Measurements from ENCODE around the gene WDR7. TPM values are rescaled to one million over a fixed set of nuclear protein-coding genes. Genes with fewer than 3 reads are reported as not detected.

The WDR7 gene
- total and polyA plus RNA-seq, 10 of the 15 experiments (the other 5 are each of a cell fraction or from before 2014, with no cell fraction given) = 2.8 to 16.5 (median 11.7) TPM

- FAIRE-seq (no peak), DNase-seq (ENCODE audit: low read depth, low spot score) (no peak), ATAC-seq (no peak)
- WGBS (ENCODE audit: insufficient coverage, insufficient replicate concordance, low lambda C conversion rate, missing lambda C conversion rate) = 93% methylated on average over 2 of the region's 2 CpGs
- Histone ChIP-seq H3K27ac (ENCODE audit: control insufficient read depth, insufficient read depth) (no peak overlapping the region), H3K9me3 (replicated peaks; ENCODE audit: control insufficient read depth, insufficient read depth, low read length) (no peaks in the 10 kb centered on the region), H3K4me2 (ENCODE audit: control insufficient read depth, insufficient read depth) (no peak overlapping the region), H4K20me1 (ENCODE audit: control insufficient read depth, insufficient read depth) (peaks cover 2% of the 10 kb centered on the region; the same call in 1 of the 2 replicates), H3K9ac (ENCODE audit: control insufficient read depth, insufficient read depth, low read length) (no peak overlapping the region), H3K79me2 (ENCODE audit: control insufficient read depth, insufficient read depth, low read length) (no peaks in the 10 kb centered on the region), H3K36me3 (ENCODE audit: control insufficient read depth in 2 of 2, insufficient read depth in 2 of 2, low read length in 1 of 2) (no peaks in the 10 kb centered on the region), H2AFZ (ENCODE audit: control insufficient read depth, low read depth, low read length) (no peak overlapping the region), H3K4me3 (no peak overlapping the region), H3K4me1 (ENCODE audit: control insufficient read depth, insufficient read depth, low read length) (no peaks in the 10 kb centered on the region), H3K27me3 (replicated peaks in 1 of 2; ENCODE audit: control insufficient read depth in 2 of 2, insufficient read depth in 2 of 2, low read length in 1 of 2) (no peaks in the 10 kb centered on the region)
- intact Hi-C loops (cut with micrococcal nuclease; ENCODE audit: unreplicated experiment) = no loop called here
- ChIA-PET POLR2A (no interaction called here), CTCF (no interaction called here), RAD21 (ENCODE audit: unreplicated experiment) (interaction anchor here (1.6 kb wide), 1 partner anchor 12 kb away, joined by 3 read pairs; no protein-coding TSS in a partner anchor), SMC1A (ENCODE audit: uncharacterized antibody, unreplicated experiment) (interaction anchor here (2.0 kb wide), 1 partner anchor 10 kb away, joined by 6 read pairs; no protein-coding TSS in a partner anchor)
- in situ Hi-C loops (cut with MboI) = no loop called here
- no peak for TF ChIP-seq RUNX3 (IDR thresholded peaks at IDR 0.05; ENCODE audit: low read length)
- TF ChIP-seq IRF3 (IDR thresholded peaks at IDR 0.05) = no peak
- no peak for TF ChIP-seq HSF1 (IDR thresholded peaks at IDR 0.05; ENCODE audit: low read depth, low read length)
- TF ChIP-seq CBX3 (IDR thresholded peaks at IDR 0.05; ENCODE audit: borderline replicate concordance, low read depth) = no peak
- no peak for TF ChIP-seq EZH2 (IDR thresholded peaks at IDR 0.05; ENCODE audit: borderline replicate concordance, control insufficient read depth, low read depth, low read length)
- no peak for TF ChIP-seq SMC3 (IDR thresholded peaks at IDR 0.05; ENCODE audit: borderline replicate concordance, low read length)
- TF ChIP-seq HDAC2 (IDR thresholded peaks at IDR 0.05) = no peak
- TF ChIP-seq CREB1 (IDR thresholded peaks at IDR 0.05; ENCODE audit: low read depth) = no peak
- TF ChIP-seq, protein P1, sequence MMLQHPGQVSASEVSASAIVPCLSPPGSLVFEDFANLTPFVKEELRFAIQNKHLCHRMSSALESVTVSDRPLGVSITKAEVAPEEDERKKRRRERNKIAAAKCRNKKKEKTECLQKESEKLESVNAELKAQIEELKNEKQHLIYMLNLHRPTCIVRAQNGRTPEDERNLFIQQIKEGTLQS (IDR thresholded peaks at IDR 0.05; ENCODE audit: borderline replicate concordance, extremely low read depth, low read depth, low read length) = no peak
- no peak for TF ChIP-seq SPI1 (IDR thresholded peaks at IDR 0.05; ENCODE audit: borderline replicate concordance, insufficient read depth, low read depth, low read length)
- no peak for TF ChIP-seq RAD51 (IDR thresholded peaks at IDR 0.05)
- TF ChIP-seq KAT2A (conservative IDR thresholded peaks at IDR 0.05; ENCODE audit: control insufficient read depth, low read depth, low read length) = no peak
- no peak for TF ChIP-seq FOXM1 (IDR thresholded peaks at IDR 0.05; ENCODE audit: low read depth, low read length)
- TF ChIP-seq HDGF (IDR thresholded peaks at IDR 0.05) = no peak
- BruUV-seq (replicated peaks) = no TSS peak
Measured at GRCh38 chr18:56889621-56890020, 238.5 kb downstream of the WDR7 start.
